Natural killer cell (primary cell): ENCODE measurements around the gene EHHADH. TPM values are rescaled to one million over a fixed set of nuclear protein-coding genes. Genes with fewer than 3 reads are reported as not detected.

Experiments used
- ATAC-seq, 3 donors: fragments of 150-1000 bp in 2 of 3; fragments of 200-7000 bp in 1 of 3; cut with Tn5 transposase; 1 replicate in 1 of 3; 2 replicates in 2 of 3; pipeline ENCODE4 v1.10.0; 2021; ENCODE audit warnings: mild to moderate bottlenecking in 2 of 3, moderate library complexity in 2 of 3
- DNase-seq, 2 donors: peaks; one replicate each; pipeline versions ENCODE4 v3.0.0 to v3.0.0-alpha.2; 2013 to 2021; ENCODE audit warnings: mixed read lengths in 1 of 2
- H3K27ac ChIP-seq: one replicate; pipeline ENCODE4 v1.5.1; 2013; ENCODE audit warnings: mild to moderate bottlenecking, low read length
- H3K27me3 ChIP-seq: one replicate; pipeline ENCODE4 v1.6.1; 2013; ENCODE audit warnings: low read length; ENCODE audit not compliant: control insufficient read depth, insufficient read depth
- H3K36me3 ChIP-seq: one replicate; pipeline ENCODE4 v1.6.1; 2013; ENCODE audit warnings: low read length; ENCODE audit not compliant: control insufficient read depth, insufficient read depth
- H3K4me1 ChIP-seq: one replicate; pipeline ENCODE4 v1.6.1; 2013; ENCODE audit warnings: low read length; ENCODE audit not compliant: control insufficient read depth, insufficient read depth
- H3K4me3 ChIP-seq: one replicate; pipeline ENCODE4 v1.5.1; 2013; ENCODE audit warnings: low read length
- H3K9me3 ChIP-seq: one replicate; pipeline ENCODE4 v1.6.1; 2013; ENCODE audit warnings: low read length; ENCODE audit not compliant: control insufficient read depth, insufficient read depth
- H3K27ac Mint-ChIP-seq, 2 donors: one replicate each; pipeline ENCODE4 v1.8.0; 2022; ENCODE audit warnings: mild to moderate bottlenecking in 2 of 2, mixed read lengths in 2 of 2, moderate library complexity in 1 of 2
- H3K27me3 Mint-ChIP-seq, 2 donors: one replicate each; pipeline ENCODE4 v1.8.0; 2022; ENCODE audit warnings: low read depth in 2 of 2, mixed read lengths in 2 of 2
- H3K36me3 Mint-ChIP-seq: one replicate; pipeline ENCODE4 v1.8.0; 2022; ENCODE audit warnings: mixed read lengths
- H3K4me1 Mint-ChIP-seq, 2 donors: one replicate each; pipeline ENCODE4 v1.8.0; 2022; ENCODE audit warnings: mixed read lengths in 2 of 2
- H3K4me3 Mint-ChIP-seq: one replicate; pipeline ENCODE4 v1.8.0; 2022; ENCODE audit warnings: mild to moderate bottlenecking, moderate library complexity, mixed read lengths
- H3K9me3 Mint-ChIP-seq, 2 donors: one replicate each; pipeline ENCODE4 v1.8.0; 2022; ENCODE audit warnings: mixed read lengths in 2 of 2
- WGBS: methylation state at CpG from one replicate; pipeline ENCODE4 v1.1.7; 2013; ENCODE audit warnings: missing lambda C conversion rate; ENCODE audit not compliant: insufficient coverage; 5-methylcytosine and 5-hydroxymethylcytosine counted together
- intact Hi-C: fragments of 100-400 bp; cut with micrococcal nuclease; formaldehyde crosslinking; loops from one replicate; pipeline ENCODE4 v1.14.2; 2022
- total RNA-seq, 4 donors: library from RNA; stranded (reverse); fragments of 120-200 nt in 1 of 4; gene quantifications; one replicate each; pipeline versions ENCODE4 v1.2.3 to v1.2.4, GENCODE V29; 2013 to 2022
- TF ChIP-seq, protein P1 (sequence below): fragments of 200-600 bp; IDR thresholded peaks from one replicate; pipeline ENCODE4 v1.8.0; 2022; ENCODE audit warnings: antibody characterized with exemption

EHHADH gene
- total RNA-seq, 3 donors from 2014 or later (not counting 1 experiment from before 2014, with no cell fraction given), result 0.58 to 1.1 (median 0.64) TPM

GRCh38 chr3:185150561-185150960 lies 103.3 kb downstream of the EHHADH start:
- no peak overlapping the region for H3K4me3 ChIP-seq
- H3K27ac ChIP-seq, result no peak overlapping the region
- H3K27me3 Mint-ChIP-seq, result peaks cover 18 to 24% of the 10 kb centered on the region in 2 donors
- intact Hi-C loops, result no loop called here
- no peaks in the 10 kb centered on the region for H3K9me3 Mint-ChIP-seq
- H3K27ac Mint-ChIP-seq, result no peak overlapping the region
- no peaks in the 10 kb centered on the region for H3K36me3 Mint-ChIP-seq
- DNase-seq (no peak), ATAC-seq (no peak)
- H3K9me3 ChIP-seq, result no peaks in the 10 kb centered on the region
- 85% methylated on average over 1 of the region's 1 CpG for WGBS
- peaks cover 0 to 4% of the 10 kb centered on the region in 2 donors for H3K4me1 Mint-ChIP-seq
- no peak overlapping the region for H3K4me3 Mint-ChIP-seq
- no peaks in the 10 kb centered on the region for H3K36me3 ChIP-seq
- peaks cover 12% of the 10 kb centered on the region for H3K27me3 ChIP-seq
- H3K4me1 ChIP-seq, result peaks cover 11% of the 10 kb centered on the region
- TF ChIP-seq, protein P1, sequence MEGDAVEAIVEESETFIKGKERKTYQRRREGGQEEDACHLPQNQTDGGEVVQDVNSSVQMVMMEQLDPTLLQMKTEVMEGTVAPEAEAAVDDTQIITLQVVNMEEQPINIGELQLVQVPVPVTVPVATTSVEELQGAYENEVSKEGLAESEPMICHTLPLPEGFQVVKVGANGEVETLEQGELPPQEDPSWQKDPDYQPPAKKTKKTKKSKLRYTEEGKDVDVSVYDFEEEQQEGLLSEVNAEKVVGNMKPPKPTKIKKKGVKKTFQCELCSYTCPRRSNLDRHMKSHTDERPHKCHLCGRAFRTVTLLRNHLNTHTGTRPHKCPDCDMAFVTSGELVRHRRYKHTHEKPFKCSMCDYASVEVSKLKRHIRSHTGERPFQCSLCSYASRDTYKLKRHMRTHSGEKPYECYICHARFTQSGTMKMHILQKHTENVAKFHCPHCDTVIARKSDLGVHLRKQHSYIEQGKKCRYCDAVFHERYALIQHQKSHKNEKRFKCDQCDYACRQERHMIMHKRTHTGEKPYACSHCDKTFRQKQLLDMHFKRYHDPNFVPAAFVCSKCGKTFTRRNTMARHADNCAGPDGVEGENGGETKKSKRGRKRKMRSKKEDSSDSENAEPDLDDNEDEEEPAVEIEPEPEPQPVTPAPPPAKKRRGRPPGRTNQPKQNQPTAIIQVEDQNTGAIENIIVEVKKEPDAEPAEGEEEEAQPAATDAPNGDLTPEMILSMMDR, result no peak

- H3K27ac Mint-ChIP-seq, result no peak overlapping the region
- no peak overlapping the region for H3K4me3 Mint-ChIP-seq
- intact Hi-C loops, result no loop called here
- H3K27me3 ChIP-seq, result peaks cover 12% of the 10 kb centered on the region
- ATAC-seq, result no peak
- no peaks in the 10 kb centered on the region for H3K9me3 Mint-ChIP-seq
- H3K27me3 Mint-ChIP-seq, result peaks cover 18 to 24% of the 10 kb centered on the region in 2 donors
- TF ChIP-seq, protein P1, result no peak
- no peaks in the 10 kb centered on the region for H3K9me3 ChIP-seq
- H3K4me1 Mint-ChIP-seq, result peaks cover 0 to 4% of the 10 kb centered on the region in 2 donors
- 92% methylated on average over 1 of the region's 3 CpGs for WGBS
- DNase-seq, result no peak
- H3K36me3 ChIP-seq, result no peaks in the 10 kb centered on the region
- H3K4me3 ChIP-seq, result no peak overlapping the region
- no peak overlapping the region for H3K27ac ChIP-seq
- no peaks in the 10 kb centered on the region for H3K36me3 Mint-ChIP-seq
- H3K4me1 ChIP-seq, result peaks cover 11% of the 10 kb centered on the region
Observed at GRCh38 chr3:185149591-185149990, 104.3 kb downstream of the EHHADH start.

- DNase-seq (no peak), ATAC-seq (no peak)
- Mint-ChIP-seq H3K27me3 (peaks cover 8 to 33% of the 10 kb centered on the region in 2 donors), H3K9me3 (no peaks in the 10 kb centered on the region), H3K4me3 (no peak overlapping the region), H3K36me3 (no peaks in the 10 kb centered on the region), H3K4me1 (no peaks in the 10 kb centered on the region), H3K27ac (no peak overlapping the region)
- Histone ChIP-seq H3K4me1 (no peaks in the 10 kb centered on the region), H3K4me3 (no peak overlapping the region), H3K27ac (no peak overlapping the region), H3K27me3 (no peaks in the 10 kb centered on the region), H3K9me3 (no peaks in the 10 kb centered on the region), H3K36me3 (no peaks in the 10 kb centered on the region)
- TF ChIP-seq, protein P1, result no peak
- WGBS, result 93% methylated on average over 3 of the region's 6 CpGs
- intact Hi-C loops, result no loop called here
Observed at GRCh38 chr3:185145511-185145910, 108.3 kb downstream of the EHHADH start.

DNA sequence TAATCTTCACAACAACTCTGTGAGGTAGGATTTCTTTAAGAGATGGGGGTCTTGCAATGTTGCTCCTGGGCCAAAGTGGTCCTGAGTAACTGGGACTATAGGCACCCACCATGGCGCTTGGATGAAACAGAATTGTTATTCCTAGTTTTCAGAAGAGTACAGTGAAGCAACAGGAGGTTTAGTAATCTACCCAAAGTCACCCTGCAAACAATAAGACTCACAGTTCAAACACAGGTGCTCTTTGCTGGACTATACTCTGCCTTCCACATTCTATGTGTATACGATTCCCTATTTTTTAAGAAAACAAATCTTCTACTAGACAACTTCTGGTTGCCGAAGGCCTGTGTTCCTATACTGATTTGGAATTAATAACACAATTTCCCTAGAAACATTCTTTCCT lies 109.1 kb downstream of the EHHADH start:
- no peak overlapping the region for H3K4me3 ChIP-seq
- no peak overlapping the region for H3K27ac ChIP-seq
- H3K36me3 Mint-ChIP-seq, result no peaks in the 10 kb centered on the region
- H3K27ac Mint-ChIP-seq, result no peak overlapping the region
- no peaks in the 10 kb centered on the region for H3K36me3 ChIP-seq
- WGBS, result 96% methylated on average over 3 of the region's 3 CpGs
- H3K4me3 Mint-ChIP-seq, result no peak overlapping the region
- peaks cover 8 to 31% of the 10 kb centered on the region in 2 donors for H3K27me3 Mint-ChIP-seq
- H3K9me3 ChIP-seq, result no peaks in the 10 kb centered on the region
- no peaks in the 10 kb centered on the region for H3K9me3 Mint-ChIP-seq
- H3K4me1 ChIP-seq, result no peaks in the 10 kb centered on the region
- H3K27me3 ChIP-seq, result no peaks in the 10 kb centered on the region
- TF ChIP-seq, protein P1, result no peak
- intact Hi-C loops, result no loop called here
- no peaks in the 10 kb centered on the region for H3K4me1 Mint-ChIP-seq
- DNase-seq (no peak), ATAC-seq (no peak)
